GM20431 (cell line): Measurements from ENCODE around the gene DPPA2.
"Not testable (repeated sequence)": the region's sequence is repeated elsewhere in the genome, so short reads cannot be mapped to it uniquely, and the experiment has no call there.

Source experiments
- in situ Hi-C: fragments of 300-500 bp; cut with MseI, MboI; formaldehyde crosslinking; loops from one replicate; pipeline ENCODE4 v1.15.0; 2020; ENCODE audit warnings: low sequenced_read_pairs; ENCODE audit not compliant: unreplicated experiment

Gene DPPA2

GRCh38 chr3:109316162-109316730 lies at the start of gene DPPA2:
Gene DPPA2, minus strand, starts transcription at chr3:109316517. Its CDS starts 1,975 bp downstream, at chr3:109314542.
- in situ Hi-C loops, result no loop called here

DNA sequence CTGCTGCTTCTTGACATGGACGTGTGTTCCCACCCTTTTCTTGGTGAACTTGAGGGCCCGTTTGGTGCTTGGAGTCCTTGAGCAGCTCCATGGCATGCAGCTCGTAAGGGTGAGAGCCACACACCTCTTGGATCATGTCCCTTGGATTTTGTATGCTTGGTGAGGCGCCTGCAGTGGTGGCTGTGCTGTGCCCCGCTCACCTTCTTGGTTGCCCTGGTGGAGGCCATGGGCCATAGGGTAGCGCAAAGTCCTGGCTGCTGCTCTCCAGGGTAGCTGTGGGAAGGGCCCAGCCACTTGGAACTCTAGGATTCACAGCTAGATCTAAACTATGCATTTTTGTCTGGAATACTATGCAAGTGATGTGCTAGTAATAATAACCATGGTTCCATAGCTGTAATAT lies 47.8 kb upstream of the DPPA2 start:
- in situ Hi-C loops, result no loop called here

DNA sequence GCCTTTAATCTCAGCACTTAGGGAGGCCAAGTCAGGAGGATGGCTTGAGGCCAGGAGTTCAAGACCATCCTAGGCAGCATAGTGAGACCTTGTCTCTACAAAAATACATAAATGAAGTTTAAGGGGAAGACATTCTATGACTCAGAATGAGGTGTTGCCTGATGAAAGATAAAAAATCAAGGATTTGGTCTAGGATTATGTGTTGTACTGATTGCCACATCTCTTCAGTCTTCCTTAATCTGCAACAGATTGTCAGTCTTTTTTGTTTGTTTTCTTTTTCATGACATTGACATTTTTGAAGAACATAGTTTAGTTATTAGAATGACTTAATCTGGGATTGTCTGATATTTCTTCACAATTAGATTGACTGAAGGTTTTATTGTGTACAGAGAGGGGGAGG lies 47.3 kb upstream of the DPPA2 start:
- in situ Hi-C loops, result no loop called here

DNA sequence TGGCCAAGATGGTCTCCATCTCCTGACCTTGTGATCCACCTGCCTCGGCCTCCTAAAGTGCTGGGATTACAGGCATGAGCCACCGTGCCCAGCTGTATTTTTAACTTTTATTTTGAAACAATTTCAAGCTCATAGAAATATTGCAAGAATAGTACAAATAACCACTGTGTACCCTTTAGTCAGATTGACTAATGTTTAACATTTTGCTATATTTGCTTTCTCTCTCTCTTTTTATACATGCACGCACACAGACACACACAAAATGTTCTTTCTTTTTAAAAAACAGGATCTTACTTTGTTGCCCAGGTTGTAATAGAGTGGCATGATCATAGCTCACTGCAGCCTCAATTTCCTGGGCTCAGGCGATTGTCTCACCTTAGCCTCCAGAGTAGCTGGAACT lies 46.5 kb upstream of the DPPA2 start:
- in situ Hi-C loops, result no loop called here

DNA sequence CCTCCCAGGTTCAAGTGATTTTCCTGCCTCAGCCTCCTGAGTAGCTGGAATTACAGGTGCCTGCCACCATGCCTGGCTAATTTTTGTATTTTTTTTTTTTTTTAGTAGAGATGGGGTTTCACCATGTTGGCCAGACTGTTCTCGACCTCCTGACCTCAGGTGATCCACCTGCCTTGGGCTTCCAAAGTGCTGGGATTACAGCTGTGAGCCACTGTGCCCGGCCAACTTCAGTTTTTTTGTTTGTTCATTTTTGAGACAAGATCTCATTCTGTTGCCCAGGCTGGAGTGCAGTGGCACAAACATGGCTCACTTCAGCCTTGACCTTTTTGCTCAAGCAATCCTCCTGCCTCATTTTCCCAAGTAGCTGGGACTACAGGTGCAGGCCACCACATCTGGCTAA lies 42.5 kb upstream of the DPPA2 start:
- in situ Hi-C loops, result not testable (repeated sequence)

GRCh38 chr3:109356442-109357155 lies 40.3 kb upstream of the DPPA2 start:
- in situ Hi-C loops, result no loop called here

GRCh38 chr3:109355625-109356441 lies 39.5 kb upstream of the DPPA2 start:
- in situ Hi-C loops, result no loop called here

DNA sequence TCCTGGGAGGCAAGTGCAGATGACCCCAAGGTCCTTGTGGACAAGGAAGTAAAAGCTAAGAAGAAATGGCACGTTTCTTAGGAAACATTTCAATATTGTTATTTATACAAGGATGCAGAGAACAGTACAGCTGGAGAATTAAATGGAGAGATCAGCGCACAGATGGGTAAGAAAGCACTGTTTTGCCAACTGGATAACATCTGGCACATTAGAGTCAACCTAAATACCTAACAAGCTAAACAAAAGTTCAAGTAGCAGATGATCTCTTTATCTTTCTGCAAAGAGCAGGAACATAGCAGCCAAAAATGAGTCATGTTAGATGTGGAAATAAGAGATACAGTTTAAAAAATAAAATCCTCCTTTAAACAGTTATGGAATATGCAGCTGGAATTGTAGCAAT lies 36.7 kb upstream of the DPPA2 start:
- in situ Hi-C loops, result no loop called here

DNA sequence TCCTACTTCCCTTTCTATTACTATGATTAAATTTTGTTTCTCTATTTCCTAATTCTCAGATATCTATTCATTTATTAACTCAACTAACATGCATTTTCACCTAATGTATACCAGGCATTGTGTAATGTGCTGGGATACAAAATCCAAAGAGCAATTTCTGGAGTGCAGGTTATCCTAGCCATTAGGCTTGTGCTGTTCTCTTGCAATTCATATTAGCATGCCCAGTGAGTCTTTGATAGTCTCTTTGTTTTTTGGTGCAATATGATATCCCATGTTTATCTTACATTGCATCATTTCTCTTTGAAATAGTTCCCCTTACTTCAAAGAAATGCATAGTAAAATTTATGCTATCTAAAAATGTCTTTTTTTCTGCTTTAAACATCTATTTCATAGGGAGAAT lies 34.9 kb upstream of the DPPA2 start:
- in situ Hi-C loops, result no loop called here

DNA sequence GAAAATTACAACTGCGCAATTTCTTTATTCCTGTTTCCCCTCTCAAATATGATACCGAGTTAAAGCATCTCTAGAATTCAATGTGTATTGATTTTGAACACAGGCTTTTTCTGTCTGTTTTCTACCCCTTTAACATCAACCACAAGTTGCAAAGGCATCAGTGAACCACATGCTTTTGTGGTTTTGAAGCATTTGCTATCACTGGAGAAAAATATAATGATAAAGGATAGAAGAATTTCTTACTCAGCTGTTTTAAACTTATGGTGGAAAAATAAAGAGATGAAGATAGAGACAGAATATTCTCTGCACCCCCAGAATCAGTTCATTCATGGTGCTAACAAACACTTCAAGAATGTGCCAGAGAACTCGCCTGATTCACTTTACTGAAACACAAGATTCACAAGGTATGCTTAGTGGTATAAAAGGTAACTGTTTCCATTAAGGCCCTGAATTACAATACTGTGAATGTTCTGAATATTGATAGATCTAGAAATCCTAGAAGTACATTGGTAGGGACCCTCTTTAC lies 30.5 kb upstream of the DPPA2 start:
- in situ Hi-C loops, result no loop called here

DNA sequence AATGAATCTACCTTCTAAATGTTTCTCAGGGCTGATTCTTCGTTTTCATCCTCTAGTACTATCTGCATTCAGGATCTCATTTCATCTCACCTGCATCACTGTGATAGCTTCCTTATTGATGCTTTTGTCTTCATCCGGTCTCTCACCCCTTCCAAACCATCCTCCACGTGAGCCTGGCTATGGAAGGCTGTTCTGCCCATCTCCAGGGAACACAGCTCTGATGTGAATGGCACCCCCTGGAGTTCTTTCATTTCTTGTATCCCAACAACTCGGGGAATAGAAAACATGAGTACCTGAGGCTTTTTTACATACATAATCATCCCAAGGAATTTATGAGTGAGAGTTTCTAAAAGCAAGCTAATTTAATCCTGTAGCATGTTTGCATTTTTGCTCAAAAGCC lies 29.8 kb upstream of the DPPA2 start:
- in situ Hi-C loops, result no loop called here

- in situ Hi-C loops, result no loop called here
Measured at GRCh38 chr3:109339714-109340648, 23.7 kb upstream of the DPPA2 start.

DNA sequence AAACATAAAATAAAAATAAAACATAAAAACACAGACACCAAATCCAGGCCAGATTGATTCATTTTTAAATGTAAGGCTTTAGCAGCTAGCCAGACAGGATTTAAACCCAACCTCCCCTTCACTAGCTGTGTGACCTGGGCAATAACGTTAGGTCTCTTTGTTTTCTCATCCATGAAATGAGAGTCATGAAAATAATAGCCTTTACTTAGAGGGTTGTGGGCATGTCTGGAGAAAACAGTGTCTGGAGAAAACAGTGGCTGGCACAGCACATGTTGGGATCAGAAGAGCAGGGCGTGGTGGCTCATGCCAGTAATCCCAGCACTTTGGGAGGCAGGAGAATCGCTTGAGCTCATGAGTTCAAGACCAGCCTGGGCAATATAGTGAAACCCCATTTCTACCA lies 22.9 kb upstream of the DPPA2 start:
- in situ Hi-C loops, result no loop called here

DNA sequence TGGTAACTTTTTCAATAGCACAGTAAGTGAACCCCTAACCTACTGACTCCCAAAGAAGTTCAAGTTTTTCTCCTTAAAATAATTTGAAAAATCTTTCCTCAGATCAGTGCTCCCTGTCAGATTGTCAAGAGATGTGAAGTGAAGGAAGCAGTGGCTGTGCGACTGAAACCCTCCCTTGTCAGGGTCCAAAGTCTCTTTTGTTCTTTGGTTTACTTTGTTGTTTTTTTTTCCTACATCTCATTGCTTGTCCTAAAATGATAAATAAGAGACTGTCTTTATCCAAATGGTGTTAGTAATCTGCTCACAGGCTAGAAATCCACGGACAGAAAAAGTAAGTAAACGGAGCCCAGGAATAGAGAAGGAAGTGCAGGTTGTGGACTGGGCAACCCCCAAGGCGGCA lies 22.0 kb upstream of the DPPA2 start:
- in situ Hi-C loops, result no loop called here

DNA sequence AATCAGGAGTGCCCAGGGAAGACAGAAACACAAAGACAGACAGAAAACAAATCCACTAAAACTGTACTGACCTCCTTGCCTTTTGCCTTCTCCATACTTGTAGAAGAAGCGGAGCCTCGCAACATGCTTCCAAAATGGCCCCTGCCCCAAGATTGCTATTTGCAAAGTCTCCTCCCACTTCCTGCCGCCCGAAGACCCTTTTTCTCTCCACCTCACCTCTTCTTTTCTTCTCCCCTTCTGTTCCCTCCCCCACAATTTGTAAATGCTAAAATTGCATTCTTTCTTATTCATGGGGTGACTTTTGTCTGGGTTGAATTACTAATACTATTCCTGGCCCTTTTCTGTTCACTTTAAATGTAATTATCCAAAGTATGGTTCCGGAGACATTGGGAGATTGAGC lies 21.1 kb upstream of the DPPA2 start, which contains the start of gene DPPA4:
Gene DPPA4 (minus strand): TSS at position 154 of the 400 bp plus-strand sequence. CDS start 29 bp downstream, at position 125.
- in situ Hi-C loops, result no loop called here

- in situ Hi-C loops, result no loop called here
Measured at GRCh38 chr3:109336291-109336861, 20.1 kb upstream of the DPPA2 start.

DNA sequence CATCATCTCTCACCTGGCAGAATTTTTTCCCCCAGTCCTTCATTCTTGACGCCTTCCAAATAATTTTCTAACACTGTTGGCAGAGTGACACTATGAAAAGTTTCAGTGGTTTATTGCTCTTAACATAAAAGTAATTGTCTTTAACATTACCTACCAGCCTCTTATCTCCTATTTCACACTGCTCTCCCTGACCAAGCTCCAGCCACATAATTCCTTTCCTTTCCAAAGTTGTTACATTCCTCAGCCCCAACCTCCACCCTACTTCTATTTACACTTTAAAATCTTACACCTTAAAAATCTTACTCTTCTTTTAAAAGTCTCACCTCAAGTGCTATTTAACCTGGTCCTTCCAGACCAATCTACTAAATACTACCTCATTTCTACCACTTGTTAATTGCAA lies 18.3 kb upstream of the DPPA2 start:
- in situ Hi-C loops, result no loop called here

DNA sequence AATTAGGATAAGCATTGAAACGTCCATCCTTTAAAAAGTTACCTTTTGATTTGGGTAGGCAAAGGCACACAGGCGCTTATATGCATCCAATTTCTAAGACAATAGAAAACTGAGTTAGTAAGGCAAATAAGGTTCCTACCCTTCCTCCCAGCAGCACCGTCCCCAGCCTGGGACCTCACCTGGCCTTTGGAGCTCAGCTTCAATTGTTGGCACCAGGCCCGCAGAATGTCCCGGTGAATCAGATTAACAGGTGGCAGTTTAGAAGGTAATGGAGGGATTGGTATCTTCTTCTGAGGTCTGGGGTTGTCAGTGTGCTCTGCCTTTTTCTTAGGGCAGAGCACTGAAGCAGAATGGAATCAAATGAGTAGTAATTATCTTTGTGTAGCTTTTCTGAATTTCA lies 15.4 kb upstream of the DPPA2 start:
- in situ Hi-C loops, result no loop called here

DNA sequence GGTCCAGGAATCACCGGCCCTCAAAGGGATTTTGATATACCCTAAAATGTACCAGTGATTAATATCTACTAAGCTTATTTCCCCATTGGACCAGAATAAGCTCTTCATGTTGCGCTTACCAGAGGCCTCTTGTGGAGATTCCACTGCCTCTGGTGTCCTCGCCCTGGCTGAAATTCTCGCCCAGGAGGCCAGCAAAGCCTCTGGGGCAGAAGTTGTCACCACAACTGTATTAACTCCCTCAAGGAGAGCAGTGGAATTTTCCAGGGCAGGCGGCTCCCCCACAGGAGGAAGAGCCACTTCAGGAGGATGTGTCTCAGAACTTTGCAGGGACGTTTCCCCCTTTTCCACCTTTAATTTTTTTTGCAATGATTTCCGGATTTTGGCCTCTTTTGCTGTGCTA lies 14.1 kb upstream of the DPPA2 start:
- in situ Hi-C loops, result no loop called here

- in situ Hi-C loops, result no loop called here
Measured at GRCh38 chr3:109328202-109328601, 11.9 kb upstream of the DPPA2 start.
